Neural cell (in vitro differentiated cells): ENCODE measurements around the gene DAGLA.

ENCODE experiments used
- EP300 ChIP-seq: fragments of 450-650 bp; conservative IDR thresholded peaks from 2 replicates; pipeline ENCODE4 v1.6.1; 2014; ENCODE audit warnings: antibody characterized with exemption, mild to moderate bottlenecking, moderate library complexity; ENCODE audit not compliant: poor library complexity, severe bottlenecking
- EZH2 ChIP-seq: fragments of 200-600, 300-800 bp; shearing (Covaris generic), sonication (generic); IDR thresholded peaks from 2 replicates; pipeline ENCODE4 v1.6.1; 2014; ENCODE audit warnings: antibody characterized with exemption, low read length, borderline replicate concordance, mild to moderate bottlenecking; ENCODE audit not compliant: insufficient read depth, poor library complexity, severe bottlenecking
- POLR2AphosphoS5 ChIP-seq: IDR thresholded peaks from 2 replicates; pipeline ENCODE4 v1.6.1; 2012
- TAF1 ChIP-seq: IDR thresholded peaks from 2 replicates; pipeline ENCODE4 v1.6.1; 2012; ENCODE audit warnings: low read depth
- TF ChIP-seq, protein P1 (sequence below): fragments of 450-650 bp; IDR thresholded peaks from 2 replicates; pipeline ENCODE4 v1.5.1; 2014; ENCODE audit warnings: antibody characterized with exemption, mild to moderate bottlenecking, moderate library complexity; ENCODE audit not compliant: poor library complexity, severe bottlenecking

DNA sequence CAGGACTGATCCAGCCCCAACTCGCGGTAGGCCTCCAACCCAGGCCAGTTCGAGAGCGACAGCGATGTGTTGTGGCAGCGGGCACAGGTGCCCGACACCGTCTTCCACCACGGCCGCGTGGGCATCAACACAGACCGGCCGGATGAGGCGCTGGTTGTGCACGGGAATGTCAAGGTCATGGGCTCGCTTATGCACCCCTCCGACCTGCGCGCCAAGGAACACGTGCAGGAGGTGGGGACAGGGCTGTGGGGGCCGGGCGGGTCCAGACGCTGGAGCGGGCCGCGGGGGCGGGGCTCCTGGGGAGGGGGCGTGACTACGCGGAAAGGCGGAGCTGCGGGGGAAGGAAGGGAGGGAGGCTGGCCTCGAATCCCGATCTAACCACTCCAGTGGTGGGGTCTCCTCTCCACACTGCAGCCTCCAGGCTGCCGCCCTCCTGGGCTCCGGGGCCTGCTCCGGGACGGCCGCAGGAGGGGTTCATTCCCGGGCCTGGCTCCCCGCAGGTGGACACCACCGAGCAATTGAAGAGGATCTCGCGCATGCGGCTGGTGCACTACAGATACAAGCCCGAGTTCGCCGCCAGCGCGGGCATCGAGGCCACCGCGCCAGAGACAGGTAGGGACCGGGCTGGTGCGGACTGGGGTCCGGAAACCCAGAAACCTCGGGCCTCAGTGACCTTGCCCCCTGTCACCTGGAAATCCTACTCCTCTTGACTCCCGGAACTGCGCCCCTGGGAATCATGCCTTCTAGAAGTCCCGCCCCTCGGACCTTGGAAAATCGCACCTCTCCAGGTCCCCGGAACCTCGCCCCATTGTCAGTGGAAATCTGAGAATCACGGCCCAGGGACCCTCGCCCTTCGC lies 97.3 kb downstream of the DAGLA start:
- TF ChIP-seq, protein P1, sequence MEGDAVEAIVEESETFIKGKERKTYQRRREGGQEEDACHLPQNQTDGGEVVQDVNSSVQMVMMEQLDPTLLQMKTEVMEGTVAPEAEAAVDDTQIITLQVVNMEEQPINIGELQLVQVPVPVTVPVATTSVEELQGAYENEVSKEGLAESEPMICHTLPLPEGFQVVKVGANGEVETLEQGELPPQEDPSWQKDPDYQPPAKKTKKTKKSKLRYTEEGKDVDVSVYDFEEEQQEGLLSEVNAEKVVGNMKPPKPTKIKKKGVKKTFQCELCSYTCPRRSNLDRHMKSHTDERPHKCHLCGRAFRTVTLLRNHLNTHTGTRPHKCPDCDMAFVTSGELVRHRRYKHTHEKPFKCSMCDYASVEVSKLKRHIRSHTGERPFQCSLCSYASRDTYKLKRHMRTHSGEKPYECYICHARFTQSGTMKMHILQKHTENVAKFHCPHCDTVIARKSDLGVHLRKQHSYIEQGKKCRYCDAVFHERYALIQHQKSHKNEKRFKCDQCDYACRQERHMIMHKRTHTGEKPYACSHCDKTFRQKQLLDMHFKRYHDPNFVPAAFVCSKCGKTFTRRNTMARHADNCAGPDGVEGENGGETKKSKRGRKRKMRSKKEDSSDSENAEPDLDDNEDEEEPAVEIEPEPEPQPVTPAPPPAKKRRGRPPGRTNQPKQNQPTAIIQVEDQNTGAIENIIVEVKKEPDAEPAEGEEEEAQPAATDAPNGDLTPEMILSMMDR: no peak
- TF ChIP-seq POLR2AphosphoS5 (no peak), EP300 (no peak), EZH2 (no peak), TAF1 (no peak)
